H9 (cell line): ENCODE measurements around the gene CDC45. TPM values are rescaled to one million over a fixed set of nuclear protein-coding genes. Genes with fewer than 3 reads are reported as not detected.

ENCODE experiments used
- DNase-seq: peaks from one replicate; pipeline ENCODE4 v3.0.0-alpha.2; 2017
- H2AFZ ChIP-seq: one replicate; pipeline ENCODE4 v1.6.1; 2013; ENCODE audit warnings: mild to moderate bottlenecking, low read length, control low read depth, moderate library complexity
- H2AK5ac ChIP-seq: 2 replicates; pipeline ENCODE4 v1.6.1; 2013; ENCODE audit warnings: low read length, control low read depth, mixed read lengths; ENCODE audit not compliant: insufficient read length
- H2BK120ac ChIP-seq: one replicate; pipeline ENCODE4 v1.6.1; 2013; ENCODE audit warnings: low read depth, mild to moderate bottlenecking, low read length, control low read depth, inconsistent platforms; ENCODE audit not compliant: poor library complexity, severe bottlenecking
- H2BK12ac ChIP-seq: 2 replicates; pipeline ENCODE4 v1.6.1; 2013; ENCODE audit warnings: low read length, control low read depth, mixed read lengths, low read depth; ENCODE audit not compliant: insufficient read length
- H2BK15ac ChIP-seq: 2 replicates; pipeline ENCODE4 v1.6.1; 2013; ENCODE audit warnings: low read depth, low read length, control low read depth
- H2BK20ac ChIP-seq: one replicate; pipeline ENCODE4 v1.6.1; 2013; ENCODE audit warnings: low read depth, mild to moderate bottlenecking, low read length, control low read depth, inconsistent platforms; ENCODE audit not compliant: poor library complexity, severe bottlenecking
- H2BK5ac ChIP-seq: 2 replicates; pipeline ENCODE4 v1.6.1; 2013; ENCODE audit warnings: low read length, control low read depth, mixed read lengths; ENCODE audit not compliant: insufficient read length
- H3K14ac ChIP-seq: 2 replicates; pipeline ENCODE4 v1.6.1; 2013; ENCODE audit warnings: low read length, control low read depth; ENCODE audit not compliant: insufficient read depth
- H3K18ac ChIP-seq: 2 replicates; pipeline ENCODE4 v1.6.1; 2013; ENCODE audit warnings: low read depth, mild to moderate bottlenecking, mixed read lengths, low read length, control low read depth; ENCODE audit not compliant: insufficient read length
- H3K23ac ChIP-seq: 2 replicates; pipeline ENCODE4 v1.6.1; 2013; ENCODE audit warnings: low read length, control low read depth, mixed read lengths, low read depth; ENCODE audit not compliant: insufficient read length
- H3K23me2 ChIP-seq: 2 replicates; pipeline ENCODE4 v1.6.1; 2013; ENCODE audit warnings: low read depth, mild to moderate bottlenecking, mixed read lengths, low read length, control low read depth; ENCODE audit not compliant: insufficient read length, poor library complexity, severe bottlenecking
- H3K27ac ChIP-seq: 2 replicates; pipeline ENCODE4 v1.5.1; 2013; ENCODE audit warnings: low read length, control low read depth, mixed read lengths, low read depth; ENCODE audit not compliant: insufficient read length
- H3K27me3 ChIP-seq: 2 replicates; pipeline ENCODE4 v1.6.1; 2013; ENCODE audit warnings: low read length, control low read depth, inconsistent platforms; ENCODE audit not compliant: insufficient read depth
- H3K4ac ChIP-seq: 2 replicates; pipeline ENCODE4 v1.6.1; 2013; ENCODE audit warnings: low read depth, mild to moderate bottlenecking, control low read depth, inconsistent platforms, low read length, moderate library complexity
- H3K4me1 ChIP-seq: 2 replicates; pipeline ENCODE4 v1.6.1; 2013; ENCODE audit warnings: low read length, control low read depth, inconsistent platforms; ENCODE audit not compliant: insufficient read depth
- H3K4me2 ChIP-seq: 2 replicates; pipeline ENCODE4 v1.6.1; 2013; ENCODE audit warnings: low read length, control low read depth, mixed read lengths; ENCODE audit not compliant: insufficient read length, insufficient read depth
- H3K56ac ChIP-seq: 2 replicates; pipeline ENCODE4 v1.6.1; 2013; ENCODE audit warnings: low read depth, mild to moderate bottlenecking, mixed read lengths, low read length, control low read depth; ENCODE audit not compliant: insufficient read length
- H3K79me1 ChIP-seq: 2 replicates; pipeline ENCODE4 v1.6.1; 2013; ENCODE audit warnings: low read depth, mild to moderate bottlenecking, moderate library complexity, low read length, control low read depth, inconsistent platforms; ENCODE audit not compliant: insufficient read depth, poor library complexity, severe bottlenecking
- H3K79me2 ChIP-seq: 2 replicates; pipeline ENCODE4 v1.6.1; 2013; ENCODE audit warnings: low read length, control low read depth, inconsistent platforms; ENCODE audit not compliant: insufficient read depth
- H3K9ac ChIP-seq: 2 replicates; pipeline ENCODE4 v1.6.1; 2013; ENCODE audit warnings: low read length, control low read depth, mixed read lengths; ENCODE audit not compliant: insufficient read length; ENCODE audit errors: extremely low read depth
- H3K9me3 ChIP-seq: one replicate; pipeline ENCODE4 v1.6.1; 2013; ENCODE audit warnings: low read depth, low read length, inconsistent platforms; ENCODE audit not compliant: control insufficient read depth
- H3T11ph ChIP-seq: one replicate; pipeline ENCODE4 v1.6.1; 2013; ENCODE audit warnings: mild to moderate bottlenecking, low read length, control low read depth, inconsistent platforms
- H4K20me1 ChIP-seq: one replicate; pipeline ENCODE4 v1.6.1; 2013; ENCODE audit not compliant: control insufficient read depth, insufficient read length, insufficient read depth
- H4K5ac ChIP-seq: 2 replicates; pipeline ENCODE4 v1.6.1; 2013; ENCODE audit warnings: low read depth, mild to moderate bottlenecking, mixed read lengths, low read length, control low read depth; ENCODE audit not compliant: insufficient read length
- H4K8ac ChIP-seq: replicated peaks from 2 replicates; pipeline ENCODE4 v1.6.1; 2013; ENCODE audit warnings: low read length, control low read depth, mixed read lengths, low read depth; ENCODE audit not compliant: insufficient read length
- H4K91ac ChIP-seq: 2 replicates; pipeline ENCODE4 v1.6.1; 2013; ENCODE audit warnings: low read depth, mild to moderate bottlenecking, moderate library complexity, mixed read lengths, low read length, control low read depth; ENCODE audit not compliant: insufficient read length
- H3K27ac Mint-ChIP-seq, 3 experiments: 2 replicates in 2 of 3; 3 replicates in 1 of 3; pipeline ENCODE4 v1.8.0; 2020 to 2021; ENCODE audit warnings: mixed read lengths in 3 of 3, mild to moderate bottlenecking in 1 of 3, moderate library complexity in 1 of 3
- H3K27me3 Mint-ChIP-seq: 2 replicates; pipeline ENCODE4 v1.8.0; 2021; ENCODE audit warnings: low read depth, mild to moderate bottlenecking, moderate library complexity, mixed read lengths
- H3K36me3 Mint-ChIP-seq, 3 experiments: 2 replicates in 2 of 3; 3 replicates in 1 of 3; pipeline ENCODE4 v1.8.0; 2020 to 2021; ENCODE audit warnings: low read depth in 3 of 3, mixed read lengths in 3 of 3; ENCODE audit not compliant: insufficient read depth in 1 of 3
- H3K4me1 Mint-ChIP-seq, 2 experiments: 2 replicates each; pipeline ENCODE4 v1.8.0; 2020; ENCODE audit warnings: mixed read lengths in 2 of 2
- H3K4me3 Mint-ChIP-seq, 2 experiments: 2 replicates in 1 of 2; 3 replicates in 1 of 2; pipeline ENCODE4 v1.8.0; 2020 to 2021; ENCODE audit warnings: mild to moderate bottlenecking in 2 of 2, mixed read lengths in 2 of 2, moderate library complexity in 1 of 2
- H3K9me3 Mint-ChIP-seq, 2 experiments: 2 replicates in 1 of 2; 3 replicates in 1 of 2; pipeline ENCODE4 v1.8.0; 2020; ENCODE audit warnings: mild to moderate bottlenecking in 2 of 2, mixed read lengths in 2 of 2, moderate library complexity in 1 of 2
- WGBS: extraction: QIAGEN DNeasy Blood & Tissue Kit; methylation state at CpG from one replicate; pipeline ENCODE4 v1.1.7; 2013; ENCODE audit warnings: missing lambda C conversion rate, low lambda C conversion rate, mixed read lengths; ENCODE audit not compliant: insufficient read length; ENCODE audit errors: extremely low coverage; 5-methylcytosine and 5-hydroxymethylcytosine counted together
- total RNA-seq: library from RNA; stranded (reverse); gene quantifications from 2 replicates; pipeline ENCODE4 v1.2.1, GENCODE V29; 2021
- TF ChIP-seq, protein P1 (sequence below): fragments of 200-600 bp; sonication (generic); conservative IDR thresholded peaks from 3 replicates; pipeline ENCODE4 v1.8.0; 2021; ENCODE audit warnings: antibody characterized with exemption, mild to moderate bottlenecking

The CDC45 gene
- total RNA-seq, 1 experiment from 2014 or later: 35.7 TPM

DNA sequence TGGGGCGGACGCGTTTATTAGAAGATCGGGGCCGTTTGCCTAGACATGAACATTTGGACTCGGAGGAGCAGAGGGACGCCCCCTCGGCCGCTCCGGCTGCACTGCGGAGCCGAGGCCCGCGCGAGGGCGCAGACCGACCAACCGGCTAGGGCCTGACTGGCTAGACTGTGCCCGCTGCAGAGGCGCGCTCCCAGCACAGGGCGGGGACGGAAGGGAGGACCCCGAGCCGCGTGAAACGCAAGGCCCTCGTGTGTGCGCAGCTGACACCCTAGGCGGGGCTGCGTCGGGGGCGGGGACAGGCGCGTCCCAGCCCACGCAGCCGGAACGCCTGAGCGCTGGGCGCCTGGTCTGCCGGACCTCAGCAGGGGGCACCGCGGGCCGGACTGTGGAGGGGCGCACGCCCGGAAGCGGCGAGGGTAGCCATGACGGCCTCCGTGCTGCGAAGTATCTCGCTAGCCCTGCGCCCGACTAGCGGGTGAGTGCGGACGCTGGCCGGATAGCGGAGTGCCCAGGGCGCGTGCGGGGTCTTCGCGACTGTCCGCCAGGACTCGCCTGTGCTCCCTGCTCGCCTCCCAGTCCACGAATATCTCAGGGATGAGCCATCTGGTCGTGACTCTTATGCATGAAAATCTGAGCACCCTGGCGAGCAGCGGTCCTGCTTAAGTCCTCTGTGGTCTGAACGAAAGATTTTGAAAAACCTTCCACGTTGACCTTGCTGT lies 47.4 kb upstream of the CDC45 start, which contains the start of gene MRPL40:
MRPL40 (plus strand) TSS at position 413 of the 719 bp plus-strand sequence; CDS start at position 423, 10 bp downstream.
- no peak within 1 kb of the TSS for H2AK5ac ChIP-seq
- no peak within 1 kb of the TSS for H4K91ac ChIP-seq
- H3K27me3 ChIP-seq: no peaks in the 10 kb centered on the region
- peaks cover 7% of the 10 kb centered on the region for H3K23me2 ChIP-seq
- no peak within 1 kb of the TSS for H3K27ac ChIP-seq
- H2BK120ac ChIP-seq: no peak within 1 kb of the TSS
- no peak within 1 kb of the TSS for H3T11ph ChIP-seq
- H2BK12ac ChIP-seq: no peak within 1 kb of the TSS
- H3K4me2 ChIP-seq: peak within 1 kb of the TSS; percentile 52
- peak within 1 kb of the TSS; percentile 80 for H3K14ac ChIP-seq
- H3K23ac ChIP-seq: no peak within 1 kb of the TSS
- peaks cover 2 to 22% (median 13%) of the 10 kb centered on the region in 3 experiments; a peak in 6 of 7 replicates for H3K36me3 Mint-ChIP-seq
- H2AFZ ChIP-seq: no peak within 1 kb of the TSS
- H4K20me1 ChIP-seq: no peaks in the 10 kb centered on the region
- H4K8ac ChIP-seq: no peak within 1 kb of the TSS
- TF ChIP-seq, protein P1, sequence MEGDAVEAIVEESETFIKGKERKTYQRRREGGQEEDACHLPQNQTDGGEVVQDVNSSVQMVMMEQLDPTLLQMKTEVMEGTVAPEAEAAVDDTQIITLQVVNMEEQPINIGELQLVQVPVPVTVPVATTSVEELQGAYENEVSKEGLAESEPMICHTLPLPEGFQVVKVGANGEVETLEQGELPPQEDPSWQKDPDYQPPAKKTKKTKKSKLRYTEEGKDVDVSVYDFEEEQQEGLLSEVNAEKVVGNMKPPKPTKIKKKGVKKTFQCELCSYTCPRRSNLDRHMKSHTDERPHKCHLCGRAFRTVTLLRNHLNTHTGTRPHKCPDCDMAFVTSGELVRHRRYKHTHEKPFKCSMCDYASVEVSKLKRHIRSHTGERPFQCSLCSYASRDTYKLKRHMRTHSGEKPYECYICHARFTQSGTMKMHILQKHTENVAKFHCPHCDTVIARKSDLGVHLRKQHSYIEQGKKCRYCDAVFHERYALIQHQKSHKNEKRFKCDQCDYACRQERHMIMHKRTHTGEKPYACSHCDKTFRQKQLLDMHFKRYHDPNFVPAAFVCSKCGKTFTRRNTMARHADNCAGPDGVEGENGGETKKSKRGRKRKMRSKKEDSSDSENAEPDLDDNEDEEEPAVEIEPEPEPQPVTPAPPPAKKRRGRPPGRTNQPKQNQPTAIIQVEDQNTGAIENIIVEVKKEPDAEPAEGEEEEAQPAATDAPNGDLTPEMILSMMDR: no peak
- H3K27me3 Mint-ChIP-seq: no peaks in the 10 kb centered on the region
- H3K56ac ChIP-seq: no peak within 1 kb of the TSS
- H3K4me1 Mint-ChIP-seq: peaks cover 20 to 24% of the 10 kb centered on the region in 2 experiments
- H2BK20ac ChIP-seq: no peak within 1 kb of the TSS
- H3K9ac ChIP-seq: peak within 1 kb of the TSS; percentile 59
- H3K27ac Mint-ChIP-seq: peak within 1 kb of the TSS; percentile 89 to 96 (median 92); a peak in 5 of 7 replicates
- peaks cover 26% of the 10 kb centered on the region; the same call in 1 of the 2 replicates for H3K79me2 ChIP-seq
- H3K79me1 ChIP-seq: peaks cover 2% of the 10 kb centered on the region
- no peak within 1 kb of the TSS; the same call in 1 of the 2 replicates for H2BK15ac ChIP-seq
- peak; percentile 83 for DNase-seq
- peak within 1 kb of the TSS; percentile 87 to 88 for H3K4me3 Mint-ChIP-seq
- no peaks in the 10 kb centered on the region for H3K9me3 Mint-ChIP-seq
- H3K4me1 ChIP-seq: peaks cover 4% of the 10 kb centered on the region; the same call in 1 of the 2 replicates
- no peak within 1 kb of the TSS for H2BK5ac ChIP-seq
- H3K18ac ChIP-seq: peak within 1 kb of the TSS; percentile 52
- H3K4ac ChIP-seq: no peak within 1 kb of the TSS
- WGBS: no CpG with 5 or more reads among the region's 74 CpGs
- H4K5ac ChIP-seq: no peak within 1 kb of the TSS
- H3K9me3 ChIP-seq: no peaks in the 10 kb centered on the region
